Natural killer cell treated with Interleukin-12 subunit alpha and Interleukin-12 subunit beta and Interleukin-15 and Interleukin-18, amount 100 ng/mL, for 72 hours (primary cell): ENCODE data around the gene SCN11A. TPM values are rescaled to one million over a fixed set of nuclear protein-coding genes. Genes with fewer than 3 reads are reported as not detected.
"Not testable (repeated sequence)": the region's sequence is repeated elsewhere in the genome, so short reads cannot be mapped to it uniquely, and the experiment has no call there.

Experiments
- ATAC-seq, 2 donors: fragments of 150-1000 bp; cut with Tn5 transposase in 1 of 2; sonication (Bioruptor Pico), chemical (Tn5 transposase) in 1 of 2; 2 replicates each; pipeline ENCODE4 v1.10.0; 2021
- DNase-seq: peaks from one replicate; pipeline ENCODE4 v3.0.0; 2022; ENCODE audit warnings: low spot score
- H3K27ac Mint-ChIP-seq, 2 donors: 1 replicate in 1 of 2; 2 replicates in 1 of 2; pipeline ENCODE4 v1.8.0; 2022; ENCODE audit warnings: mixed read lengths in 2 of 2, mild to moderate bottlenecking in 1 of 2, moderate library complexity in 1 of 2
- H3K27me3 Mint-ChIP-seq, 2 donors: 1 replicate in 1 of 2; 2 replicates in 1 of 2; pipeline ENCODE4 v1.8.0; 2022; ENCODE audit warnings: mixed read lengths in 2 of 2
- H3K36me3 Mint-ChIP-seq: one replicate; pipeline ENCODE4 v1.8.0; 2022; ENCODE audit warnings: mixed read lengths
- H3K4me1 Mint-ChIP-seq, 2 donors: 1 replicate in 1 of 2; 2 replicates in 1 of 2; pipeline ENCODE4 v1.8.0; 2022; ENCODE audit warnings: low read depth in 2 of 2, mixed read lengths in 2 of 2, mild to moderate bottlenecking in 1 of 2
- H3K4me3 Mint-ChIP-seq: one replicate; pipeline ENCODE4 v1.8.0; 2022; ENCODE audit warnings: mixed read lengths
- H3K9me3 Mint-ChIP-seq: 2 replicates; pipeline ENCODE4 v1.8.0; 2022; ENCODE audit warnings: mixed read lengths
- total RNA-seq, 2 donors: library from RNA; stranded (reverse); gene quantifications; one replicate each; pipeline ENCODE4 v1.2.3, GENCODE V29; 2022

The SCN11A gene
- total RNA-seq, 2 donors from 2014 or later = 0.05 to 0.14 TPM

DNA sequence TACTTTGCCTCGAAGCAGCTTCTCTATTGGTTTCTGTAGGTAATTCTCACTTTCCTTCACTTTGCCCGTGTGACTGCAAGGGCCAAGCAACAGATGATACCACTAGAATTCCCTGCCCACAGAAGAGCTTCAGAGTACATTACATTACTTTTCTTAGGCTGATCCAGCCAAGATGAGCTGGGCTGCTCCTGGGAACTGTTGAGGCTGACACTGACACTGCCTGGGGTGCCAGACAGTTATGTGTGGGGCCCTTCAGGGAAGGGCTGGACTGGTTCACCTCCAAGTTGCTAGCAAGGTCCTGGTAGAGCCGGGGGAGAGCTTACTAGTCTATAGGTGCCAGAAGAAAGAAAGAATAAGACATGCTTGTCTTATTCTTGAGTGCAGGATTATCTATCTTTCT, 36.7 kb upstream of the SCN11A start:
- H3K36me3 Mint-ChIP-seq = peaks cover 12% of the 10 kb centered on the region
- ATAC-seq = no peak
- no peak overlapping the region for H3K4me3 Mint-ChIP-seq
- no peak overlapping the region for H3K27ac Mint-ChIP-seq
- no peaks in the 10 kb centered on the region for H3K27me3 Mint-ChIP-seq
- H3K4me1 Mint-ChIP-seq = no peaks in the 10 kb centered on the region
- H3K9me3 Mint-ChIP-seq = no peaks in the 10 kb centered on the region
- DNase-seq = no peak

DNA sequence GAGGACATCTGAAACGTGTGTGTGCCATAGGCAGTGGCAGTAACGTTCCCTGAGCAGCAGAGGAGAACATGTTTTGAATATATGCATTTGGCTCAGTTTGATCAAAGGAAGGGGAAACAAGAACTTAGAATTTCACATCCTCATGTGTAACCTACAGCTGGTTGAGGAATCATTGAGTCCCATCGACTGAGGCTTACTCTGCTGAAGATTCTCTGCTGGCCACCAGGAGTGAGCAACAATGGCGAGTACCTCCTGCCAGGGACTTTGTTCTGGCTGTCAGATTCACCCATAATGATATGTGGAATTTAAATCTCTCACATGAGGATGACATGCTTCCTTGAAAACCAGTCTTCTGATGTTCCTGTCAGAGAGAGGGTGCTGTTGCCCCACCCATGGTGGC, 34.4 kb upstream of the SCN11A start:
- ATAC-seq = no peak
- peaks cover 17% of the 10 kb centered on the region for H3K36me3 Mint-ChIP-seq

DNA sequence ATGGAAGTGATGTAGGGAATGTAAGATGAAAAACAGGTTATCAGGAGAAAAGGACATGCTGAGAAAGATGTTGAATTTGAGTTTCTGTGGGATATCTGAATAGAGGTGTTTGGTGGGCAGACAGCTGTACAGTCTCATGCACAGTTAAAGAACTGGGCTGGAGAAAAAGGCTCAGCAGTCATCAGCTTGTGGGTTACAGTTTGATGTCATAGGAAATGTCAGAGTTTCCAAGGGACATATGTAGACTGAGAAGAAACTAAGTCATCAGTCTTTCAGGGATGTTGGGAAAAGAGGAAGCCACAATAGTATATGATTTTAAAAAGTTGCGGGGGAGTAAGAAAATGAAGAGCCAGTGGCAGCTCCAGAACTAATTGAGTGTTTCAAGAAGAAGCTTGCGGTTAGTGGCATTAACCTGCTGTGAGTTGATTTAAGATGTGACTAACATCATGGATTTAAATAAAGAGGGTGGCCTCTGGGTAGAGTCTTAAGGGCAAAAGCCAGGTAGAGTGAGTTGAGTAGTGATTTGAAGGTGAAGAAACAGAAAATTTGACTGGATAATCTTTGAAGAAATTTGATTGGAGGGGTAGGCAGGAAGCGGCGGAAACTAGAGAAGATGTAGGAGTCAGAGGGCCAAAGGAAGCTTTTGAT, 31.0 kb upstream of the SCN11A start:
- Mint-ChIP-seq H3K36me3 (peaks cover 18% of the 10 kb centered on the region), H3K4me3 (no peak overlapping the region), H3K4me1 (no peaks in the 10 kb centered on the region), H3K9me3 (no peaks in the 10 kb centered on the region), H3K27me3 (no peaks in the 10 kb centered on the region), H3K27ac (peak overlapping the region in 1 of 2 donors; percentile 2)
- DNase-seq (no peak), ATAC-seq (no peak)

More for the DNA sequence above, 34.4 kb upstream of the SCN11A start:
- Mint-ChIP-seq H3K9me3 (no peaks in the 10 kb centered on the region), H3K27ac (no peak overlapping the region), H3K27me3 (no peaks in the 10 kb centered on the region), H3K4me1 (no peaks in the 10 kb centered on the region), H3K4me3 (no peak overlapping the region)
- DNase-seq = no peak

DNA sequence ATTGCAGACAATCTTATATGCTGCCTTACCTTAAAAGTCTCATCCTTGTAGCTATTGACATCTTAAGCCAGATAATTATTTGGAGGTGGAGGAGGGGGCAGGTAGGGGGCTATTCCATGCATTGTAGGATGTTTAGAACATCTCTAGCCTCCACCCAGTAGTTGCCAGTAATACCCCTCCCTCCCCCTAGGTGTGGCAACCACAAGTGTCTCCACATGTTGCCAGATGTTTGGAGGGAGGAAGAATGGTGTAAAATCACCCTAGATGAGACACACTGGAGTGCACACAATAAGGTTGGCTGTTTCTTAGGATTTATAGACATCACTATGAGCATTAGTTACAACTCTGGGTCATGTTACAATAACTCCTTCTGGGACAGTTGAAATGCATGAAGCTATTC, 28.3 kb upstream of the SCN11A start:
- Mint-ChIP-seq H3K27ac (no peak overlapping the region), H3K9me3 (no peaks in the 10 kb centered on the region), H3K4me1 (no peaks in the 10 kb centered on the region), H3K36me3 (peaks cover 27% of the 10 kb centered on the region), H3K4me3 (no peak overlapping the region), H3K27me3 (no peaks in the 10 kb centered on the region)
- ATAC-seq (no peak), DNase-seq (no peak)

DNA sequence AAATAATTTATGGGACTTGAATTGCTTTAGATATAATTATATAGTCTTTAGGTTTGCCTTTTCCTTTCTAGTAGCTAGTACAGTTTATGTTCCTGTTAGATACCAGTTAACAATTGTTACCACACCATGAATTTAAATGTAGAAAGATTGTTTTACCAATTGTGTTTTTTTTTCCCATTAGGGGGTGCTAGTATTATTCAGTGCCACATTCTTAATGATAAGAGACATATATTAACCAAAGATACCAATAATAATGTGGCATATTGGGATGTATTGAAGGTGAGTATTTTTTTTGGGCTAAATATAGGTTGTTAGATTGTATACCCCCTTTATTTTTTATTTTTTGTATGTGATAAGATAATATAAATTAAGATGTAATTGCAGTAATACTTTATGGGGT, 27.8 kb upstream of the SCN11A start:
- Mint-ChIP-seq H3K4me1 (no peaks in the 10 kb centered on the region), H3K9me3 (no peaks in the 10 kb centered on the region), H3K4me3 (no peak overlapping the region), H3K27me3 (no peaks in the 10 kb centered on the region), H3K36me3 (peaks cover 31% of the 10 kb centered on the region), H3K27ac (no peak overlapping the region)
- no peak for ATAC-seq
- no peak for DNase-seq

DNA sequence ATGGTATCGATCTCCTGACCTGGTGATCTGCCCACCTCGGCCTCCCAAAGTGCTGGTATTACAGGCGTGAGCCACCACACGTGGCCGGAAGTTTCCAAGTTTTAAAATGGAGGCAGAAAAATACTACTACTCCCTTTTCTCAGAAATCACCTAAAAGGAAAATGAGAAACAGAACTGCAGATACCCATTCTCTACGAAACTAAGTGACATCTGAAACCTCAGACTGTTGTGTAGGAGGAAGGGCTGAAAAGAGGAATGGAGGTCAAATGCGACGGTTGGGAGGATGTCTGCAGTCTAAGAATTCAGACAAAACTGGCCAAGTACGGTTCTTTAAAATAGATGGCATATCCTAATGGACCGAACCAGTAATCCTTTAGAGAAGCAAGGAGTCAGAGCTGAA, 24.2 kb upstream of the SCN11A start:
- Mint-ChIP-seq H3K4me1 (peaks cover 0 to 5% of the 10 kb centered on the region in 2 donors), H3K27ac (peak overlapping the region in 1 of 2 donors; percentile 22), H3K9me3 (no peaks in the 10 kb centered on the region), H3K4me3 (no peak overlapping the region), H3K27me3 (no peaks in the 10 kb centered on the region), H3K36me3 (peaks cover 19% of the 10 kb centered on the region)
- DNase-seq = no peak
- ATAC-seq = no peak

DNA sequence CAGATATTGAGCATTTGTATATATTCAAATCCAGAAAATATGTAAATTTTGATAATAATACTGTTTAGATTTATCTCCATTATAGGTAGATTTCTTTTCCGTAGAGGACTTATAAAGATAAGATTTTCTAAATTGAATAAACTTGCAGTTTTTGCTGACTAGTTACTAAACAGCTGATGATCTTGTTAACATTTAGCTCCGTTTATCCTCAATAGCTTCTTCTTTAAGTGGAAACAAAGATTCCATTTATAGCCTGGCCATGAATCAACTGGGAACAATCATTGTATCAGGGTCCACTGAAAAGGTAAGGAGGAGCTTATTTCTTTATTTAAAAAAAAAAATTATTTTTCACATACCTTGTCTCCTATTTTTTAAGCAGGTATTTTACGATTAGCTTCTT, 16.8 kb upstream of the SCN11A start:
- ATAC-seq = no peak
- DNase-seq = no peak
- H3K36me3 Mint-ChIP-seq = peaks cover 11% of the 10 kb centered on the region
- no peaks in the 10 kb centered on the region for H3K9me3 Mint-ChIP-seq
- no peaks in the 10 kb centered on the region for H3K27me3 Mint-ChIP-seq
- no peak overlapping the region for H3K4me3 Mint-ChIP-seq
- peaks cover 0 to 8% of the 10 kb centered on the region in 2 donors for H3K4me1 Mint-ChIP-seq
- H3K27ac Mint-ChIP-seq = no peak overlapping the region

DNA sequence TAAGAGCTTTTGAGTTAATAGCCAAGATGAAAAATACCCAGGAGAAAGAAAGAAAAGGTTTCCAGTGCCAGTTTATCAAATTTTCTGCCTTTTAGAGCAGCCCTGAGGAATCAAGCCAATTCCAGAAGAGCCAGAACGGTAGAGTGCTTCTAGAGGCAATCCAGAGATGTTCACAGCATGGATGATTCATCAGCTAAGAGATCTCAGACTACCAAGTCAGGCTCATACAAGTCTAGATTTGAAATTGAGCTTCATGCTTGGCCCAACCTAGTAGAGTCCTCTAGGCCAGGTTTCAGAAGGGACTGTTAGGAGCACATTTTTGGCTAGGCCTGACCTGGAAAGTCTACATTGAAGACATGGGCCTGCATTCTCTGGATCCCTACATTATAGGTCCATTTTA, 15.5 kb upstream of the SCN11A start:
- Mint-ChIP-seq H3K4me1 (peaks cover 4 to 5% of the 10 kb centered on the region in 2 donors), H3K4me3 (no peak overlapping the region), H3K27ac (no peak overlapping the region), H3K36me3 (peaks cover 11% of the 10 kb centered on the region), H3K9me3 (no peaks in the 10 kb centered on the region), H3K27me3 (no peaks in the 10 kb centered on the region)
- ATAC-seq (no peak), DNase-seq (no peak)

DNA sequence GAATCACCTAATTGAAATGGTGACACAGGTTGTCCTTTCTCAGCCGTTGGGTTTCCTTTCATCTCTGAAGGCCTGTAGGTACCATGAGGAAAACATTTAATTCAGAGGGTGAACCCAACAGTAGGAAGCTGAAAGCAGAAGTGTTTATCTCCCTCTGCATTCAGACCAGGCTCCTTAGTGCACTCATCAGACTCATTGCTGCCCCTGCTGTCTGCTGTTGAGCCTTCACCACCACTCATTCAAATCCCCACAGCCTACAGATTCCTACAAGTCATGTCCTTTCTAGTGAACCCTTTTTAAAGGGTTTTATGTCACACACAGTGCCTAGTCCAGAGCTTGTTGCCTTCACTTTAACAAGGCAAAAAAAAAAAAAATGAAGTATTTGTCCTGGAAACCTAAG, 13.5 kb upstream of the SCN11A start:
- H3K4me1 Mint-ChIP-seq = peaks cover 11 to 13% of the 10 kb centered on the region in 2 donors
- no peak overlapping the region for H3K27ac Mint-ChIP-seq
- no peak overlapping the region for H3K4me3 Mint-ChIP-seq
- ATAC-seq = peak in 1 of 2 donors; percentile 52
- H3K27me3 Mint-ChIP-seq = no peaks in the 10 kb centered on the region
- H3K9me3 Mint-ChIP-seq = no peaks in the 10 kb centered on the region
- no peak for DNase-seq
- H3K36me3 Mint-ChIP-seq = peaks cover 8% of the 10 kb centered on the region

DNA sequence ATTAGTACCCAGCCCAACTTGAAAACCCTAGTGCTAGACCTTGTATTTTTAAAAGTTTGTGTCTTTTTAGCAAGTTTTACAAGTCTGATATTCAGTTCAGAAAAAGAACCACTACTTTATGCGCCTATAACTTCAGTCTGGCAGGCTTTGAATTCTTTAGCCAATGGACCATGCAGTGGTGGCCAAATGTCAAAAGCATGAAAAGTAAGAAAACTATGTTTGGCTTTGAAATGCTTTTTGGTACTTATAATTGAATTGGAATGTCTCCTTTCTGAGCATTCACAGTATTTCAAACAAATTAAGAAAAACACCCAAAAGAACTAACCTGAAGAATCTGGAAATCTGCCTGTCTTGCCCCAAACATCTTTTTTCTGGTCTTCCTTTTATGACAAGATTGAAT, 12.9 kb upstream of the SCN11A start:
- DNase-seq (no peak), ATAC-seq (no peak)
- peaks cover 5% of the 10 kb centered on the region for H3K36me3 Mint-ChIP-seq
- no peak overlapping the region for H3K4me3 Mint-ChIP-seq
- no peaks in the 10 kb centered on the region for H3K9me3 Mint-ChIP-seq
- no peak overlapping the region for H3K27ac Mint-ChIP-seq
- H3K27me3 Mint-ChIP-seq = no peaks in the 10 kb centered on the region
- H3K4me1 Mint-ChIP-seq = peaks cover 11 to 13% of the 10 kb centered on the region in 2 donors

DNA sequence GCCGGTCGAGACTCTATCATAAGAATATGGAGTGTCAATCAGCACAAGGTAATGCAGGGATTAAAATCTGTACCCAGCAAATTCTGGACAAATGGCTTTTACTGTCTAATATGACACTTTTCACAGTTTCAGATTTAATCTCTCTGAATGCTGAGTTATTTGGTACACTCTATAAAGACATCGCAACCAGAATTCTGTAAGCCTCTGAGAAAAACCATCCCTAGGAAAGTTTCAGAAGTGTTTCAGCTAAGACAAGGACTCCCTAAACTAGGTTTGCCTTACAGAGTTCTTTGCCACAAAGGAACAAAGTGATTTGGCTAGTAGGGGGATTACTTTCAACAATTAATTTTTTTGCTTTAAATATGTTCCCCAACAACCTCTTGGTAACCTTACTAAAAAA, 11.4 kb upstream of the SCN11A start:
- H3K27ac Mint-ChIP-seq = peak overlapping the region in 1 of 2 donors; percentile 34
- H3K4me3 Mint-ChIP-seq = no peak overlapping the region
- ATAC-seq (peak in 1 of 2 donors; percentile 48), DNase-seq (no peak)
- H3K27me3 Mint-ChIP-seq = no peaks in the 10 kb centered on the region
- no peaks in the 10 kb centered on the region for H3K9me3 Mint-ChIP-seq
- H3K36me3 Mint-ChIP-seq = peaks cover 5% of the 10 kb centered on the region
- H3K4me1 Mint-ChIP-seq = peaks cover 21 to 24% of the 10 kb centered on the region in 2 donors

DNA sequence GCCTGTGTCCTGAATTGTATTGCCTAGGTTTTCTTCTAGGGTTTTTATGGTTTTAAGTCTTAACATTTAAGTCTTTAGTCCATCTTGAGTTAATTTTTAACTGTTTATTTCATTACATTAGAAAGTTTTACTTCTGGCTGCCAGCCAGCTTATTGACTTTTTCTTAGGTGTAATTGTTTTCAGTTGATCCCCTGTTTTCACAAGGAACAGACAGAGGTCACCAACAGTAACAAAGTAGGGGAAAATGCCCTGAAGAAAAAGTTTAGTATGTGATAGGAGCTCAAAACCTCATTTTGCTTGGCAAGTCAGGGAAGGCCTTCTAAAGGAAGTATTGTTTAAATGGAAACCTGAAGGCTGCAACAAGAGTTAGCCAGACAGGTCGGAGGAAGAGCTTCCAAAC, 10.4 kb upstream of the SCN11A start:
- Mint-ChIP-seq H3K4me1 (peaks cover 21 to 24% of the 10 kb centered on the region in 2 donors), H3K4me3 (peak overlapping the region; percentile 20), H3K27me3 (no peaks in the 10 kb centered on the region), H3K36me3 (peaks cover 5% of the 10 kb centered on the region), H3K9me3 (no peaks in the 10 kb centered on the region), H3K27ac (peak overlapping the region in 1 of 2 donors; percentile 34)
- ATAC-seq = no peak
- DNase-seq = no peak

DNA sequence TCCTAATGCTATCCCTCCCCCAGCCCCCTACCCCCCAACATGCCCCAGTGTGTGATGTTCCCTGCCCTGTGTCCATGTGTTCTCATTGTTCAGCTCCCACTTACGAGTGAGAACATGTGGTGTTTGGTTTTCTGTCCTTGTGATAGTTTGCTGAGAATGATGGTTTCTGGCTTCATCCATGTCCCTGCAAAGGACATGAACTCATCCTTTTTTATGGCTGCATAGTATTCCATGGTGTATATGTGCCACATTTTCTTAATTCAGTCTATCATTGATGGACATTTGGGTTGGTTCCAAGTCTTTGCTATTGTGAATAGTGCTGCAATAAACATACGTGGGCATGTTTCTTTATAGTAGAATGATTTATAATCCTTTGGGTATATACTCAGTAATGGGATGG, 9.5 kb upstream of the SCN11A start:
- H3K4me1 Mint-ChIP-seq = peaks cover 23 to 32% of the 10 kb centered on the region in 2 donors

DNA sequence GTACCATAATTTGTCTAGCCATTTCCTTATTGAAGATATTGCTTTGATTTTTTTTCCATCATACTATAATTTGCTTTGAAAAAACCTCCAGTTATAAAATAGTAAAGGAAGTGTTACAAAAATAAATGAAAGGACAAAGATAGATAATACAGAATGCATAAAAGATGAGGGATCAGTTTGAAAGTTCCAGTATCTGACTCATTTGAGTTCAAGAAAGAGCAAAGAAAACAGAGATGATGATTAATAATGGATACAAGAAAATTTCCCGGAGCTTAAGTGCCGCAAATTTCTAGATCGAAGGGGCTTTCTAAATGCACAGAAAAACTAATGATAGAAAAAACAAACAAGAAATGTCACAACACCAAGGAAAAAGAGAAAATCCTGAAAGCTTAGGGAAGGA, 4.4 kb upstream of the SCN11A start:
- no peaks in the 10 kb centered on the region for H3K36me3 Mint-ChIP-seq
- no peak for DNase-seq
- ATAC-seq = no peak
- no peaks in the 10 kb centered on the region for H3K27me3 Mint-ChIP-seq
- no peaks in the 10 kb centered on the region for H3K9me3 Mint-ChIP-seq
- peak overlapping the region in 1 of 2 donors; percentile 55 for H3K27ac Mint-ChIP-seq
- peak overlapping the region; percentile 59 for H3K4me3 Mint-ChIP-seq
- peaks cover 22 to 45% of the 10 kb centered on the region in 2 donors for H3K4me1 Mint-ChIP-seq

More for the DNA sequence above, 9.5 kb upstream of the SCN11A start:
- H3K9me3 Mint-ChIP-seq, ATAC-seq, H3K36me3 Mint-ChIP-seq, H3K4me3 Mint-ChIP-seq, H3K27ac Mint-ChIP-seq, DNase-seq, H3K27me3 Mint-ChIP-seq: not testable (repeated sequence)

DNA sequence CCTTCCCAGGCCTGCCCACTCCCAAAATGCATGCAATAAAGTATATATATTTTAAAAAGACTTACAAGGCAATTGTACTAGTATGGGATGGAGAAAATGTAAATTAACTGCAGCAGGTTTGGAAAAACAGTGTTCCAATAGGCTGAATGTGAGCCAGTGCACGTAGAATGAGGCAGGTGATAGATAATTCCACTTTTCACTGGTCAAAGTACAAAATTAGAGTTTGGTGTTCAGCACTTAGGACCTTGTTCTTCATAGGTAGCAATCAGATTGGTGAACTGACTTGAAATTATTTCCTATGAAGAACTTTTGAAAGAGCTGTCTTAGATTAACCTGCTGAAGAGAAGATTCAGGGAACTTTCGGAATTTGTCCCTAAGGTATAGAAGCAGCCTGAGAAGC, 2.0 kb upstream of the SCN11A start:
- Mint-ChIP-seq H3K36me3 (no peaks in the 10 kb centered on the region), H3K4me1 (peaks cover 19 to 39% of the 10 kb centered on the region in 2 donors), H3K27me3 (no peaks in the 10 kb centered on the region), H3K9me3 (no peaks in the 10 kb centered on the region), H3K27ac (no peak overlapping the region), H3K4me3 (no peak overlapping the region)
- DNase-seq (no peak), ATAC-seq (no peak)
